Kidney epithelial cell (primary cell): ENCODE measurements around the gene PYGO1. TPM values are rescaled to one million over a fixed set of nuclear protein-coding genes. Genes with fewer than 3 reads are reported as not detected.
"Not testable (repeated sequence)": the region's sequence is repeated elsewhere in the genome, so short reads cannot be mapped to it uniquely, and the experiment has no call there.

Source experiments
- DNase-seq: peaks from one replicate; pipeline ENCODE4 v3.0.0-alpha.2; 2010; ENCODE audit warnings: low read depth
- H3K27me3 ChIP-seq: 2 replicates; pipeline ENCODE4 v1.6.0; 2011; ENCODE audit warnings: low read length; ENCODE audit not compliant: control insufficient read depth, insufficient read depth
- H3K36me3 ChIP-seq: 2 replicates; pipeline ENCODE4 v1.5.1; 2011; ENCODE audit warnings: low read length; ENCODE audit not compliant: control insufficient read depth, insufficient read depth
- H3K4me3 ChIP-seq: 2 replicates; pipeline ENCODE4 v1.5.1; 2011; ENCODE audit warnings: low read depth, mild to moderate bottlenecking, control low read depth, low read length
- total RNA-seq: library from RNA; depleted of rRNA; stranded (reverse); fragments of >200 nt; gene quantifications from 2 replicates; pipeline ENCODE4 v1.2.3, GENCODE V29; 2015
- TF ChIP-seq, protein P1 (sequence below): IDR thresholded peaks from 2 replicates; pipeline ENCODE4 v1.5.1; 2011; ENCODE audit warnings: mild to moderate bottlenecking, moderate library complexity, low read length, control low read depth, inconsistent platforms; ENCODE audit not compliant: insufficient read depth, poor library complexity, severe bottlenecking

The PYGO1 gene
- total RNA-seq, 1 donor from 2014 or later = 10.3 TPM

DNA sequence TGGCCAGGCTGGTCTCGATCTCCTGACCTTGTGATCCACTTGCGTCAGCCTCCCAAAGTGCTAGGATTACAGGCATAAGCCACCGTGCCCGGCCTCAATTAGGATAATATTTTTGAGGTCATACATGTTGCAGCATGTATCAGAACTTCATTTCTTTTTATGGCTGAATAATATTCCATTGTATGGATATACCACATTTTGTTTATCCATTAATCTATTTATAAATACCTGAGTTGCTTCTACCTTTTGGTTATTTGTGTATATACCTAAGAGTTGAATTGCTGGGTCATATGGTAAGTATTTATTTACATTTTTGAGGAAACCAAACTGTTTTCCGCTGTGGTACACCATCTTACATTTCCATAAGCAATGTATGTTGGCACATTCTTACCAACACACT lies 18.1 kb upstream of the PYGO1 start:
- Histone ChIP-seq H3K27me3 (no peaks in the 10 kb centered on the region), H3K36me3 (no peaks in the 10 kb centered on the region), H3K4me3 (no peak overlapping the region)
- DNase-seq = no peak
- TF ChIP-seq, protein P1, sequence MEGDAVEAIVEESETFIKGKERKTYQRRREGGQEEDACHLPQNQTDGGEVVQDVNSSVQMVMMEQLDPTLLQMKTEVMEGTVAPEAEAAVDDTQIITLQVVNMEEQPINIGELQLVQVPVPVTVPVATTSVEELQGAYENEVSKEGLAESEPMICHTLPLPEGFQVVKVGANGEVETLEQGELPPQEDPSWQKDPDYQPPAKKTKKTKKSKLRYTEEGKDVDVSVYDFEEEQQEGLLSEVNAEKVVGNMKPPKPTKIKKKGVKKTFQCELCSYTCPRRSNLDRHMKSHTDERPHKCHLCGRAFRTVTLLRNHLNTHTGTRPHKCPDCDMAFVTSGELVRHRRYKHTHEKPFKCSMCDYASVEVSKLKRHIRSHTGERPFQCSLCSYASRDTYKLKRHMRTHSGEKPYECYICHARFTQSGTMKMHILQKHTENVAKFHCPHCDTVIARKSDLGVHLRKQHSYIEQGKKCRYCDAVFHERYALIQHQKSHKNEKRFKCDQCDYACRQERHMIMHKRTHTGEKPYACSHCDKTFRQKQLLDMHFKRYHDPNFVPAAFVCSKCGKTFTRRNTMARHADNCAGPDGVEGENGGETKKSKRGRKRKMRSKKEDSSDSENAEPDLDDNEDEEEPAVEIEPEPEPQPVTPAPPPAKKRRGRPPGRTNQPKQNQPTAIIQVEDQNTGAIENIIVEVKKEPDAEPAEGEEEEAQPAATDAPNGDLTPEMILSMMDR = no peak

- H3K27me3 ChIP-seq = no peaks in the 10 kb centered on the region
- no peaks in the 10 kb centered on the region for H3K36me3 ChIP-seq
- no peak overlapping the region for H3K4me3 ChIP-seq
- TF ChIP-seq, protein P1 = no peak
- DNase-seq = no peak
Measured at GRCh38 chr15:55601374-55601773, 13.2 kb upstream of the PYGO1 start.

- Histone ChIP-seq H3K36me3 (no peaks in the 10 kb centered on the region), H3K4me3 (no peak overlapping the region), H3K27me3 (no peaks in the 10 kb centered on the region)
- DNase-seq = no peak
- TF ChIP-seq, protein P1 = no peak
Measured at GRCh38 chr15:55599439-55599838, 11.3 kb upstream of the PYGO1 start.

- H3K36me3 ChIP-seq, DNase-seq, H3K27me3 ChIP-seq, H3K4me3 ChIP-seq: not testable (repeated sequence)
Measured at GRCh38 chr15:55593019-55593418, 4.9 kb upstream of the PYGO1 start.

DNA sequence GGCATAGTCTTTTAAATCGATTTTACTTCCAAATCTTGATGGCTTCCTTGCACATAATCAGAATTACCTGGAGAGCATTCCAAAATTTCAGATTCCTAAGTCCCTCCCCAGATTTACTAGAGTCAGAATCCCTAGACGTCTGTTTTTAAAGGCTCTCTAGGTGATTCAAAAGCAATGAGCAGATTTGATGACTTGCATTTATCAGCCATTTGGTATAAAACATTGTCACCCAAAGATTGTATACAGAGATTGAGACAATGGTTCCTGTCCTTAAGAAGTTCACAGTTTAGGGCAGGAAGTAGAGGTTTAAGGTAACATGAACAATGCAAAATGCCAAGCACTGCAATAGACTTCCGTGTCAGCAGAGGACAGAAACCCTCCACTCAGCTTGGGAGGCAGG lies 2.6 kb upstream of the PYGO1 start:
- Histone ChIP-seq H3K36me3 (no peaks in the 10 kb centered on the region), H3K27me3 (no peaks in the 10 kb centered on the region), H3K4me3 (no peak overlapping the region)
- TF ChIP-seq, protein P1 = no peak
- DNase-seq = no peak

- no peak for DNase-seq
- Histone ChIP-seq H3K27me3 (no peaks in the 10 kb centered on the region), H3K36me3 (no peaks in the 10 kb centered on the region), H3K4me3 (no peak overlapping the region)
- TF ChIP-seq, protein P1 = no peak
Measured at GRCh38 chr15:55589287-55589686, 1.1 kb upstream of the PYGO1 start.
